Measurements from ENCODE around the gene GRID1.
"Not testable (repeated sequence)": the region's sequence is repeated elsewhere in the genome, so short reads cannot be mapped to it uniquely, and the experiment has no call there.

GRID1 gene

DNA sequence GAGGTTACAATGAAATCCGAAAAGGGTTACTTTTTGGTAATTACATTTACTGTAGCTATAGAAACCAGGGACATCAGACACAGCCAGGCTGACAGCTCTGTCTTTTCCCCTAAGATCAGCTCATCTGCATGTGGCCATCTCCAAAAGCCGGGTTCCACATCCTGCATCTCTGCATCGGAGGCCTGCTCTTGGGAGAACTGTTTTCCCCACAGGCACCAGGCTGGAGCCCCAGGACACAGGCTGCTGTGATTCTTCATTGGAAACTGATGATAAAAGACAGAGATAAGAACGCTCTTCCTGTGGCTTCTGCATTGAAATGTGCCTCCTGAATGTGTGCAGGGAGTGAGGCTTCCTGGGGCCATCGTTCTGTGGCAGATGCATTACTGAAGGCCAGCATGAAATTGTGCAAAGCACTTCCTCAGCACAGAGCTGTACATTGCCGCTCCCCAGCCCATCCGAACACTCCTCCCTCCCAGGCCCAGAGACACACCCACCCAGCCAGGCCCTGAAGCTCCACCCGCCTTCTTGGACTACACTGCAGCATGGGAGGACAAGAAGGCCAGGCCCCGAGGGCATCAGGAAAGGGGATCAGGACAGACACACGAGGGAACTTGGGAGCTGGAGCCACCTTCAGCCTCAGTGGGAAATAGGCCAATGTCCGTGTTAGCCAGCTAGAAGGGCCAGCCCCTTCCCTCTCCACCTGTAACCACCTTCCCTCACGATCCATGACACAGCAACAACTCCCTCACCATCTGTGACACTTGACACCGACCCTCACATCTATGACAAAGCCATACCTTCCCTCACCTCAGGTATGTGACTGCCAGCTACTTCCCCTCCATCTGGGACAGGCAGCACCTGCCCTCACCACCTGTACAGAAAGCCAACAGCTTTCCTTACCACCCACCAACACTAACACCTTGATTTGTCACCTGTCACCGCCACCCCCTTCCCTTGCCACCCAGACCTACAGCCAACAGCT is 113.2 kb downstream of the GRID1 start:
- no peak for DNase-seq (ENCODE audit: low read depth in 3 of 3)

DNA sequence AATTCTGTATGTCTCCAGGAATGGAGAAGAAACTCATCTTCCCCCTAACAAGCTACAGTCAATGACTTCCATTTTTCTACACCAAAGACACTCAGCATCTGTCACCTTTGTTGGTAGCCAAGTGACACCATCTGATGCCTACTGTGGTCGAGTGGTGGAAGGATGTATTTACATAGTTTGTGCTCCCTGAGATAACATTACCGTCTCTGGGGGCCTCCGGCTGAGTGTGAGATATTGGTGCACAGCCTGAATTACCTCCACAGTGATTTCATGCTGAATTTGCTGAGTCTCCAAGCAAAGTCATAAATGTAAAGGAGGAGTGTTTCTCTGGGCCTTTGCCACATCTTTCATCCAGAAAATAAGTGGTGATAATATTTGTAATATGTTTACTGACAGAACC is 114.0 kb downstream of the GRID1 start:
- no peak for DNase-seq (ENCODE audit: low read depth in 3 of 3)

DNA sequence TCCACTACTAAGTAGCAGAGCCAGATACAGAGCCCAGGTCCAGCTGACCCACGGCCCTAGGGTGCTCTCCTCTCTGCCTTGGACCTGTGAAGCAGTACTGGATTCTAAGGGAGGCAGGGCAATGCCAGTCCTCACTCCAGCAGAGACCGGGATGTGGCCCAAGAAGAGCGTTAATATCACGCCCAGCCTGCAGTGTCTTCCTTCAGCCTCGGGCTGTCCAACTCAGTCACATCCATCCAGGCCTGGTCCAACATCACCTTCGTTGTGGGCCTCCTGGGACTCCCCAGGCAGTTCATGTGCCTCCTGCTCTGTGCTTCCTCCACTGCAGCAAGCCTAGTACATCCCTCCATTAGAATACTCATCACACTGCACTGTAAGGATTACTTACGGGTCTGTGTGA is 114.5 kb downstream of the GRID1 start:
- DNase-seq (ENCODE audit: low read depth in 3 of 3) = no peak

DNA sequence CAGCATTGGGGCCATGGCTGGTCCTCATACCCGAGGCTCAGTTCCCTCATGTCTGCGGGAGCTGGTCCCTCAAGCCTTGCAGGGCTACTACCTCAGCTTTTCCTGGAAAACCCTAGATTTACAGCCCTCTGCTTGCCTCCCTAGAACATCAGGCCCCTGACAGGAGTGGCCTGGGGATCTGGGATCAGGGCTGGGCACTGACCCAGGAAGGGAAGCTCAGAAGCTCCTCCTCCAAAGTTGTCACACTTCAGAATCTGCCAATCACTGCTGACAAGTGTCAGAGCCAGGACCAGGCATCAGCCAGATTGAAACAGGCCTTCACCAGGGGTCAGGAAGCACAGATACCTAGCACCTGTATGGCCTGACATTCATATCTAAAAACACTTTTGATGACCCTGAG is 115.2 kb downstream of the GRID1 start:
- no peak for DNase-seq (ENCODE audit: low read depth in 3 of 3)

DNA sequence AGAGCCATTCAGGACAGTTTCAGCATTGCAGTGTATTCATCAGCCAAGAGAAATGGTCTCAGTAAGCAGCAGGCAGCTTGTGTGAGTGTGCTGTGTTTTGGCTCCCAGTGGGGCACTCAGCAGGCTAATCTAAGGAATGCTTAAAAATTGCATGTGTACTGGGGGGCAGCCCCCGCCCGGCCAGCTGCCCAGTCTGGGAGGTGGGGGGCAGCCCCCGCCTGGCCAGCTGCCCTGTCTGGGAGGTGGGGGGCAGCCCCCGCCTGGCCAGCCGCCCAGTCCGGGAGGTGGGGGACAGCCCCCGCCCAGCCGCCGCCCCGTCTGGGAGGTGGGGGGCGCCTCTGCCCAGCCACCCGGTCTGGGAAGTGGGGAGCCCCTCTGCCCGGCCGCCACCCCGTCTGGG is 116.2 kb downstream of the GRID1 start:
- no peak for DNase-seq (ENCODE audit: low read depth in 3 of 3)

DNA sequence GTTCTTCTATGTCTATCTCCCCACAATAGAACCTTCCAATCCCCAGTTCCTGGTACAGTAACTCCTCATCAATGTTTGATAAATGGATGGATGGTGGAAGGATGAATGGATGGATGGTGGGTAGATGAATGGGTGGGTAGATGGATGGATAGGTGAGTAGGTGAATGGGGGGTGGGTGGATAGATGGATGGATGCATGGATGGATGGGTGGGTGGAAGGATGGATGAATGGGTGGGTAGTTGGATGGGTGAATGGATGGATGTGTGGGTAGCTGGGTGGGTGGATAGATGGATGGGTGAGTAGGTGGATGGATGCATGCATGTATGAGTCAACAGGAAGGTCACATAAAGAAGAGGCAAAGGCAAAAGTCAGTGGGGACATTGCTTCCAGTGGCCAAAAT is 116.8 kb downstream of the GRID1 start:
- DNase-seq (ENCODE audit: low read depth in 3 of 3) = no peak

DNA sequence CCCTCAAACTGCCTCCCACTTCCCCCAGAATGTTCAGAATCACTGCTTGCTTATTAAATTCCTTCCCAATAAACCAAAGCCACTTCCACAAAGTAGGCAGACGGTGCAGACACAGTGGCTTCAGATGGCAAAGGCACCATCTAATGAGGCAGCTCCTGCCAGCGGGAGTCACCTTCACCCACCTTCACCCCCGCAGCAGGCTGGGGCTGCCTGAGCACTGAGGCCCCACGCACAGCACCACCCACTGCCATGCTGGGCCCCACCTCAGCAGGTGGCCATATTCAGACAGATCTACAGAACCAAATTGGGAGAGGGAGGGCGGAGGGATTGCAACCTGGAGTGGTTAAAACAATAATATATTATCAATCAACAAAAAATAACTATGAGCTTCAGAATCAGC is 118.5 kb downstream of the GRID1 start:
- no peak for DNase-seq (ENCODE audit: low read depth in 3 of 3)

DNA sequence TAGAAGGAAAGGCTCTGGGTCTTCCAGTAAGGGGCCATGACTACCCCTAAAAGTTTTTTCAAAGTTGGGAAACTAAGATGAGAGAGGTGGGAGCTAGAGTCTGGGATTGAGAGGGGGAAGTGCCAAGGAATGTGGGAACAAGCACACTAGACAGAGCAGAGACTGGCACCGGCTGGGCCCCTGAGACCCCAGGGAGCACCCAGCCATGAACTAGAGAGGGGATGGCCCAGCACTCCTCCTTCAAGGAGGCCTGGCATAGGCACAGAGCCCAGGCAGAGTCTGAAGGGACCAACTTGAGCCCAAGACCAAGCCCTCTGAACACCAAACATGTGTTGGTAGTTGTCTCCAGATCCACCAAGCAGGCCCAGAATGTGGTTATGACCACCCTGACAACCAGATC is 119.0 kb downstream of the GRID1 start:
- no peak for DNase-seq (ENCODE audit: low read depth in 3 of 3)

DNA sequence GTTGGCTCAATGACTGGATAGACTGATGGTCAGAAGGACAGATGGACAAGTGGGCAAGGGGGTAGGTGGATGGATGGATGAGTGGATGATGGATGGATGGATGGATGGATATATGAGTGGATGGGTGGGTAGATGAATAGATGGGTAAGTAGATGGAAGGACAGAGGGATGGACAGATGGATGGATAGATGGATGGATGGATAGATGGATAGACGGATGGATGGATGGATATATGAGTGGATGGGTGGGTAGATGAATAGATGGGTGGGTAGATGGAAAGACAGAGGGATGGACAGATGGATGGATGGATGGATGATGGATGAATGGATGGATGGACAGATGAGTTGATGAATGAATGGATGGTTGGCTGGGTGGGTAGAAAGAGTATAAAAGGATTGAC is 119.5 kb downstream of the GRID1 start:
- DNase-seq (ENCODE audit: low read depth in 3 of 3) = no peak

DNA sequence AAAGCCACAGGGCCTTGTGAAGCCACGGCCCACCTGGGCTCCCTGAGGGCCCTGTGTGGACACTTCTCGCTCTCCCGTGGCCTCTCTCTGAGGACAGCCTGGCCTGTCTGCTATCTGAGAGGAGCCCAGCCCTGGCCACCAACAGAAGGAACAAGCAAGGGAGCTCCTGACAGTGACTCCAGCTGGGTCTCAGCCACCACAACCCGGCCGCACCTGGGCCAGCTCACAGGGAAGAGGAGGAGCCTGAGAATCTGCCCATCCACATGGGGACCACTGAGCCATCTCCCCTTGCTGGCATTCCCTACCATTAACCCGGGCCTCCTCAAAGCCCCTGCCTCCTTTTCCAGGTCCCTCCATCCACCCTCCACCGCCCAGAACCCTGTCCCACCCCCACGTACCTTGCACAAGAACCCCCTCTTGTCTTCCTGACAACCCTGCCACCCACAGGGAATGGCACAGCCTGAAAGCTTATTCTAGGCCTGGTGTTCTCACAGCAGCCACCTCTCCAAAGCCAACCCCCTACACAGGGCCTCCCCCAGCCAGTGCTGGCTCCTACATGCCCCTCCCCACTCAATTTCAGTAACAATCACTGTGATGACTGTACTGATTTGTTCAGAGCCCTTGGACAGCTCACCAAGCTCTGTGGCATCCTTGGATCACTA is 120.2 kb downstream of the GRID1 start:
- DNase-seq (ENCODE audit: low read depth in 3 of 3) = no peak

DNA sequence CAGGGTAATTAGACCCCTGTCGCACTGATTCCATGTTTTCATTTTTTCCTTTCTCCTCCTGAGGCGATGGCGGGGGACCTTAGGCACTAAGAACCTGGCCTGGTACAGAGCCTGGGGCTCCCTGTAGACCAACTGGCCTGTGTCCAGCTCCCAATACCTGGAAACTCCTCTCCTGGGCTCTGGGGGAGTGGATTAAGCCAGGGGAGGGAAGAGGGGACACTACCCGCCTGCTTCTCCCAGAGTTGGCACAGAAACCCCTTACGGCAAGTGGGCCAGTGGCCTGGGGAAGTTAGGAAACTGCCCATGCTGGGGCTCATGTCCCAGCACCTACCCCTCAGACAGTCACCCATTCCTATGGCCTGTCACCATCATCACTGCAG is 121.6 kb downstream of the GRID1 start:
- no peak for DNase-seq (ENCODE audit: low read depth in 3 of 3)

DNA sequence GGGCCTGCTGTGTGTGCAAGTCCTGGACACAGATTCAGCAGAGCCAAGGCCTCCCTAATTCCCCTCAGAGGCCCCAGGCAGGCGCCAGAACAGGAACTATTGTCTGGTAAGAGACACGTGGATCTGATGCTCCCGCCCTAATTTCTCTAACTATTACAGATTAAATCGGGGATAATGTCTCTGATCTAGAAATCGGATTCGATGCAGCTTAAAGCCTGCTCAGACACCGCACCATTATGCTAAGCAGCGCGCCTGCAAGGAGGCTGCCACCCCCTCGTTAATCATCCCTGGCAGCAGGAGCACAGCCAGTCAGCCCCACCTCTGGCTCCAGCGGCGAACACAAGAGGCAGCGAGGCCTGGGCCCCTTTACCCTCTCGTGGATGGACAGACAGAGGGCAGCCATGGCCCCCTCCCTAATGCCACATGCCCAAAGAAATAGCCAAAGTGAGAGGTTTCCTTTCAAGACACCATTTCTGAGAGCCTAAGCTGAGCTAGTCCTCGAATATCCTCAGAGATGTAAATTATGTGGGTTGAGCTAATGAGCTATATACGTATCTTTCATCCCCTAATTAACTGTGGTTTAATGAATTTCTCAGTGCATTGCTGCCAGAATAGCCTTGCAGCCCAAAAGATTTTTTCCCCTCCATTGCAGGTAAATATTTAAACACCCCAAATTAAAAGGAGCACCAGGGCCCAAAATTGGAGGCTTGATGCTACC is 122.1 kb downstream of the GRID1 start:
- no peak for DNase-seq (ENCODE audit: low read depth in 3 of 3)

DNA sequence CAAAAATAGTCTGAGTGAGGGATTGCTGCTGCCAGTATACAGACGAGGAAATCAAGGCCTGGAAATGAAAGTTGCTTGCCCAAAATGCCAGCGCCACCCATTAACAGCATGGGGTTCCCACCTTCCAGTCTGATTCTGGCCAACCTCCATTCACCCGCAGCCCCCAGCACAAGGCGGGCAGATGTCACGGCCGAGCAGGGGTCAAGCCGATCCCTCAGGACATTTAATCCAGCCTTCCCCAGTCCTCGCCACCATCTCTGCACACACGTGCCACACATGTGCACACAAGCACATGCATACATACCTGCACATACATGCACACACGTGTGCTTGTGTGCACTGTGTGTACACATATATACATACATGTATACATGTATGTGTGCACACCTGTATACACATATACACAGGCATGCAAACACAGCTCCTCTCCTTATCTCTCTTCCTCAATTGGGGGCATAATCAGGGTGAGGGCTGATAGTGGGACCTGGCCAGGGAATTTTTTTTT is 122.9 kb downstream of the GRID1 start:
- DNase-seq (ENCODE audit: low read depth in 3 of 3) = no peak

DNA sequence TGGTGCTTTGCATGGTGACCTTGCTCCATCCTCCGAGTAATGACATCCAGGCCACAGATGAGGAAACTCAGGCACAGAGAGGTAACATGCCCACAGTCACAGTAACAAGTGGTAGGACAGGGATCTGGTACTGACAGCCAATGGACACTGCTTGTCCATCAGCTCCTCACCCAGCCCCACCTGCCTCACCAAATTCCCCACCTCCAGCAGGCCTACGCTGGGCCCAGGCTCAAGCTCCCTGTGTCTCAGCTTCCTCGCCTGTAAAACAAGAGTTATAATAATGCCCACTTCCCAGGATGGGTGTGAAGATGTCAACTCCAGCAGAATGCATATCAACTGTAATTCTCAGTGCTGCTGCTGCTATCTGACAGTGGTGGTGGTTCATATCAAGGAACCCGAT is 123.8 kb downstream of the GRID1 start:
- no peak for DNase-seq (ENCODE audit: low read depth in 3 of 3)

DNA sequence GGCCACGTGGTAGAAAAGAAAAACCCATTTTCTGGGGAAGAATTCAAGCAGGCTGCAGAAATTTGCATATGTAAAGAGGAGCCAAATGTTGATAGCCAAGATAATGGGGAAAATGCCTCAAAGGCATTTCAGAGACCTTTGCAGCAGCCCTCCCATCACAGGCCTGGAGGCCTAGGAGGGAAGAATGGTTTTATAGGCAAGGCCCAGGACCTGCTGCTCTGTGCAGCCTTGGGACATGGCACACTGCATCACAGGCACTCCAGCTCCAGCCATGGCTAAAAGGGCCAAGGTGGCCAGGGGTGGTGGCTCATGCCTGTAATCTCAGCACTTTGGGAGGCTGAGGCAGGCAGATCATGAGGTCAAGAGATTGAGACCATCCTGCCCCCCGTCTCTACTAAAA is 128.5 kb downstream of the GRID1 start:
- not testable (repeated sequence) for DNase-seq (ENCODE audit: low read depth in 3 of 3)

DNA sequence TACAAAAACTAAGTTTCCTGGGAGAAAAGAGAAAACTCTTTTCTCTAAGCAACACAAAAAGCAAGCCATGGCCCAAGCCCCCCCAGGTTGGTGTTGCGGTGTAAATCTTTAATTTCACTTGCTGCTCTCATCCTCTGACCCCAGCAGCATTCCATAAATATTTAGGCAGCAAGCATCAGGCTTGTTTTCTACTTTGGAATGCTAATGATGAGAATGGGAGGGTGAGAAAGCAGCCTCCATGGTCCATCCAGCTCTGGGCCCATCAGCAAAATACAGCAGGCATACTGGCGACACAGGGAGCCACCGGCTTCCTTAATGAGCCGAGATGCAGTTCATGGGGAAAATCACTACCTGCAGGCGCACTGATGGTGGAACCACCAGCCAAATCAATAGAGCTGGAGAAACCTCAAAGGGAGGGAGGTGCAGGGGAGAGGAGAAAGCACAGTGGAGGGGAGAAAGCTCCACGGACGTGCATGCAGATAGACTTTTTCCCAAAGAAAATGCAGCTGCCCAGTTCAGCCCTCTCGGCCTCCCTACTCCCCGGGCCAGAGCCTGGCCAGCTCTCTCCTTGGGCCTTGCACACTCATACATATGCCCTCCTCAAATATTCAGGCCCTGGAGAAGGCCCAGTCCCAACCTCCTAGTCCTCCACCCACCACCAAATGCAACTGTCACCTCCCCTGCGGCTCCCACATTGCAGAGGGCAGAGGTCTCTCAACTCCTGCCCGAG is 131.9 kb downstream of the GRID1 start:
- no peak for DNase-seq (ENCODE audit: low read depth in 3 of 3)

DNA sequence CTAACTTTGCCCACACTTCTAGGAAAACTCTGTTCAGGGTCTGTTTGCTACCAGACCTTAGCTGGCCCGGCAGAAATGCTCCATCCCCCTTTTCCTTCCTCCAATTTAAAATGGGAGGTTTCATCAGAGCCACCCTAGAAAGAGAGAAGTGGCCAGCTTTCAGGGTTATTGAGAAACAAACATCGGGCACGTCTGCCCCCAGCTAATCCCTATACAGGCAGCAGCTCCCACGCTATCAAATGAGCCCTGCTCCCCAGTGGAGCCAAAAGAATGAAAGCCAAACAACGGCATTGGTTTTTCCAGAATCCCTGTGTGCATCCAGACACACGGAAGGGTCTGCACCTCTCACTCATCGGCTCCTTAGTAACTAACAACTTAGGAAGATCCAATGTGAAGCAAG is 132.5 kb downstream of the GRID1 start:
- DNase-seq (ENCODE audit: low read depth in 3 of 3) = no peak

DNA sequence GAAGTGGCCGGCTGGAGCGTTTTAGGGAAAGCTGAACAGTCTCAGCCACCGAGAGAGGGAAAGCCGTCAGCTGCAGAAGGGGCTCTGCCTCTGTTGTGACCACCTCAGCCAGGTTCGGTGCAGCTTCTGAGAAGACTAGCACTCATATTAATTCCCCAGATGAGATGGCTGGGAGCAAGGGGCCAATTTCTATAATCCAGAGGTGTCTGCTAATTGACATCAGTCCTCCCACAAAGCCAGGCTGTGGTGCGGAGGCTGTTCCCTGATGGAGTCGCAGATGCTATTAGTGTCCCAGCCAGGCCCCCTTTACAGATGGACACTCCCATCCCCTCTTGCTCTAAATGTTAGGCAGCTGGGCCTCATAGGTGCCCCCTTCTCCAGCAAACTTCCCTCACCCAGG is 133.5 kb downstream of the GRID1 start:
- no peak for DNase-seq (ENCODE audit: low read depth in 3 of 3)

DNA sequence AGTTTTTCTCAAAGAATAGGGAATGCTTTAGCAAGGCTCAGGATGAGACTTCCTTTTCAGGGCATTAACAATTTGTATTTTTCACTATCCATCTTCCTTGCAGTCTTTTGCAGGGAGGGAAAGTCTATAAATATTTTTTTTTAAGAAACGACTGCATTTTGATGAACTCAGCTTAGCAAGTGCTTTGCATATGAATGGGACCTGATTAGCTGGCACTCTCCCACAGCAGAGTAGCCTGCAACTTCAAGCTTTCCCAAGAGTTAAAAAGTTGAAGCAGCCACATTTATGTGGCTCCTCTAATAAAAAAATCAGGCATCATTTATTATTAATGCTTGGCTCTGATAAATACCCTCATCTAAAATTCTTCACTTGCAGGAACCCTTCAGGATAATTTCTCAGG is 134.0 kb downstream of the GRID1 start:
- DNase-seq (ENCODE audit: low read depth in 3 of 3) = no peak

DNA sequence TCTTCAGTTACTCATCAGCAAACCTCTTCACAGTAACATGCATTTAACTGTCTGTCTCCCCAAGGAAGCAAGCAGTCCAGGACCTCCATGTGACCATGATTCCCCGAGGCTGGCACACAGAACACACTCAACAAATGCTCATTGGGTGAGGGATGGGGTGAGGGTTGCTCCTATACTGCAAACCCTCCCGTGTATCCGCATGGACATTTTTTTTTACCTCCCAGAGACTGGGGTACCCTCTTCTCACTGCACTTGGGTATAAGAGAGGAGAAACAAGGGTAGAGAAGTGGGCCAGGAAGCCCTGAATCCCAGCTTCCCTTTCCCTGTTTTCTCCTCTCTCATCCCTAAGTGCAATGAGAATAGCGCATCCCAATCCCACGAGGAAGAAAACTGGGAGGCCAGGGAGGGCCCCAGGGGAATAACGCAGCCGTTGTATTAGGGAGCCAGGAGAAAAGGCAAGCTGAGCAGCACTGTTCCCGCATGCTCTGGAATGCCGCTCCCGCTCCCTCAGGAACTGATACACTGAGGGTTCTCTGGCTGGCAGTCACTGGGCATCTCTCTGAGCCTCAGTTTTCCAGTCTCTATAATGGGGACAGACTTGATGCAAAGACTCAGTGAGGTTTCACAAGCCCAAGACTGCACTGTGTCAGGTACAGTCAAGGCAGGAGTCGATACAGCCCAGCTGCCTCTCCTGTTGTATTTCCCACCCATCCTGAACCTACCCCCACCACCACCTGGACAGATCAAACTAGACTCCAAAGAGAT is 134.6 kb downstream of the GRID1 start:
- DNase-seq (ENCODE audit: low read depth in 3 of 3) = no peak

DNA sequence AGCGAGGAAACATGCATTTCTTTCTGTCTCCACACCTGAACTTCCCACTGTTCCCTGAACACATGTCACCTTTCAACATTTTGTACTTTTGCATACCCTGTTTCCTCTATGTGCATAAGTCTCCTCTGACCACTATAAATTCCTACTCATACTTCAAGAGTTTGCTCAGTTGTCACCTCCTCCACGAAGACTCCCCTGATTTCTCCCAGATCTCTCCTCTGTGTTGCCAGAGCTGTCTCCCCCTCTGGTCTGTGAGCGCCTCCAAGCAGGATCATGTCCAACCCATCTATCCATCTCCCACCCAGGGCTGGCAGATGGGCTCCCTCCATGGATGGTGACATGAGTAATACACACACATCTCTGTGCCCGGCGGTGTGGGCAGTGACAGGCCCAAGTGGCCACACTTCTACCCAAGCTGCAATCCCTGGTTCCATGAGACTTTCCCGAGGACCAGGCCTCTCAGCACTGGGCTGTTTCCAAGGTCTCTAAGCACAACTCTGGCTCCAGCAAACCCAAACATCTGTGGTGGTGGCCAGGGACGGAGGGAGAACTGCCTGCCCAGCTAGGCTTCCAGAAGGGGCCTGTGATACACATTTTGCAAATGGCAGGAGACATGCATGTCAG is 135.9 kb downstream of the GRID1 start:
- no peak for DNase-seq (ENCODE audit: low read depth in 3 of 3)

Measured in stimulated activated CD4-positive, alpha-beta T cell treated with anti-CD3 and anti-CD28 coated beads, TNF-alpha, amount 100 ng/mL, for 48 hours (primary cell).